H1 (cell line): Measurements from ENCODE around the gene CCDC92B. TPM values are rescaled to one million over a fixed set of nuclear protein-coding genes. Genes with fewer than 3 reads are reported as not detected.

Experiments
- CTCF ChIA-PET: fragments of 300-600 bp; sonication (Branson Sonifier 250); formaldehyde crosslinking; loops from one replicate; lab custom pipeline; 2021; ENCODE audit not compliant: partially characterized antibody; lab: Charles Lee
- POLR2A ChIA-PET: fragments of 300-600 bp; sonication (Branson Sonifier 250); formaldehyde crosslinking; loops from one replicate; lab custom pipeline; 2021; ENCODE audit warnings: inconsistent platforms; ENCODE audit not compliant: partially characterized antibody; lab: Charles Lee
- DNase-seq, 2 experiments: peaks; one replicate each; pipeline versions ENCODE4 v3.0.0 to v3.0.0-alpha.2; 2010 to 2022; ENCODE audit warnings: low spot score in 2 of 2, low read depth in 1 of 2, mixed read lengths in 1 of 2
- FAIRE-seq: peaks from 2 replicates; lab custom pipeline; 2011; peaks lifted over from hg19 to GRCh38; lab: Jason Lieb, UNC
- H2AFZ ChIP-seq: 2 replicates; pipeline ENCODE4 v1.8.1; 2012; ENCODE audit warnings: low read length, inconsistent platforms
- H2AK5ac ChIP-seq: 2 replicates; pipeline ENCODE4 v1.6.1; 2013; ENCODE audit warnings: low read depth, low read length
- H2BK120ac ChIP-seq: replicated peaks from 2 replicates; pipeline ENCODE3; 2013; ENCODE audit warnings: low read depth, low read length, inconsistent platforms
- H2BK12ac ChIP-seq: 2 replicates; pipeline ENCODE4 v1.6.1; 2013; ENCODE audit warnings: low read depth, low read length
- H2BK15ac ChIP-seq: 2 replicates; pipeline ENCODE4 v1.6.1; 2013; ENCODE audit warnings: low read length
- H2BK20ac ChIP-seq: 2 replicates; pipeline ENCODE4 v1.6.1; 2013; ENCODE audit warnings: low read length
- H2BK5ac ChIP-seq: 2 replicates; pipeline ENCODE4 v1.6.1; 2013; ENCODE audit warnings: low read depth, low read length
- H3K14ac ChIP-seq: 2 replicates; pipeline ENCODE4 v1.6.1; 2013; ENCODE audit warnings: inconsistent platforms; ENCODE audit not compliant: insufficient read length
- H3K18ac ChIP-seq: 2 replicates; pipeline ENCODE4 v1.6.1; 2013; ENCODE audit warnings: low read length; ENCODE audit errors: extremely low read depth
- H3K23ac ChIP-seq: 2 replicates; pipeline ENCODE4 v1.6.1; 2013; ENCODE audit warnings: inconsistent platforms; ENCODE audit not compliant: insufficient read length
- H3K23me2 ChIP-seq: 2 replicates; pipeline ENCODE4 v1.6.1; 2013; ENCODE audit warnings: low read depth, low read length
- H3K27ac ChIP-seq: 2 replicates; pipeline ENCODE4 v1.6.1; 2011; ENCODE audit warnings: low read depth, low read length, inconsistent platforms
- H3K27me3 ChIP-seq, 4 experiments: replicated peaks in 1 of 4; 1 replicate in 1 of 4; 2 replicates in 3 of 4; pipeline versions ENCODE4 v1.6.1 to v1.8.1; 2011 to 2013; ENCODE audit warnings: low read length in 3 of 4, mild to moderate bottlenecking in 3 of 4, inconsistent platforms in 2 of 4, mixed read lengths in 2 of 4, moderate library complexity in 1 of 4; ENCODE audit not compliant: control insufficient read depth in 3 of 4, insufficient read depth in 3 of 4; ENCODE audit errors: extremely low read depth in 1 of 4
- H3K36me3 ChIP-seq, 4 experiments: 2 replicates each; pipeline versions ENCODE4 v1.6.1 to v1.8.1; 2011 to 2013; ENCODE audit warnings: mild to moderate bottlenecking in 4 of 4, low read length in 3 of 4, moderate library complexity in 2 of 4, control low read depth in 1 of 4, inconsistent platforms in 1 of 4; ENCODE audit not compliant: insufficient read depth in 4 of 4, control insufficient read depth in 2 of 4
- H3K4ac ChIP-seq: replicated peaks from 2 replicates; pipeline ENCODE3; 2013; ENCODE audit warnings: low read length, low read depth, mixed read lengths, inconsistent platforms; ENCODE audit not compliant: insufficient read length
- H3K4me1 ChIP-seq, 4 experiments: replicated peaks in 1 of 4; 1 replicate in 1 of 4; 2 replicates in 3 of 4; pipeline versions ENCODE4 v1.6.1 to v1.8.1; 2011 to 2013; ENCODE audit warnings: low read length in 3 of 4, inconsistent platforms in 2 of 4, mixed read lengths in 1 of 4; ENCODE audit not compliant: insufficient read depth in 4 of 4, control insufficient read depth in 3 of 4
- H3K4me2 ChIP-seq, 2 experiments: 2 replicates each; pipeline versions ENCODE4 v1.6.1 to v1.8.1; 2011 to 2013; ENCODE audit warnings: low read depth in 2 of 2, low read length in 2 of 2, control low read depth in 1 of 2, inconsistent platforms in 1 of 2, mild to moderate bottlenecking in 1 of 2; ENCODE audit not compliant: insufficient read depth in 1 of 2
- H3K4me3 ChIP-seq, 4 experiments: fragments of 200-600, 300-600 bp in 1 of 4; sonication (generic), shearing (Covaris generic), sonication (Bioruptor Twin) in 1 of 4; 2 replicates each; pipeline versions ENCODE4 v1.5.1 to v1.8.1; 2011 to 2016; ENCODE audit warnings: low read length in 4 of 4, low read depth in 3 of 4, control low read depth in 2 of 4, inconsistent platforms in 2 of 4, mild to moderate bottlenecking in 2 of 4, mixed read lengths in 1 of 4, moderate library complexity in 1 of 4; ENCODE audit not compliant: insufficient read depth in 2 of 4; ENCODE audit errors: extremely low read depth in 1 of 4
- H3K56ac ChIP-seq: replicated peaks from 2 replicates; pipeline ENCODE3; 2013; ENCODE audit warnings: low read depth, mild to moderate bottlenecking, mixed read lengths, low read length, inconsistent platforms; ENCODE audit not compliant: insufficient read length
- H3K79me1 ChIP-seq: 2 replicates; pipeline ENCODE4 v1.6.1; 2013; ENCODE audit warnings: low read depth, low read length, control low read depth
- H3K79me2 ChIP-seq, 2 experiments: 2 replicates each; pipeline versions ENCODE4 v1.6.1 to v1.8.1; 2012 to 2013; ENCODE audit warnings: low read length in 2 of 2, mild to moderate bottlenecking in 2 of 2, inconsistent platforms in 1 of 2; ENCODE audit not compliant: insufficient read depth in 2 of 2, control insufficient read depth in 1 of 2
- H3K9ac ChIP-seq, 4 experiments: replicated peaks in 1 of 4; 1 replicate in 1 of 4; 2 replicates in 3 of 4; pipeline versions ENCODE4 v1.6.1 to v1.8.1; 2011 to 2013; ENCODE audit warnings: low read depth in 3 of 4, low read length in 3 of 4, control low read depth in 2 of 4, mild to moderate bottlenecking in 2 of 4, moderate library complexity in 2 of 4, inconsistent platforms in 1 of 4; ENCODE audit errors: extremely low read depth in 1 of 4
- H3K9me3 ChIP-seq, 2 experiments: 2 replicates each; pipeline versions ENCODE4 v1.6.1 to v1.8.1; 2012 to 2013; ENCODE audit warnings: mild to moderate bottlenecking in 2 of 2, moderate library complexity in 2 of 2, control low read depth in 1 of 2, inconsistent platforms in 1 of 2, low read depth in 1 of 2, low read length in 1 of 2, mixed read lengths in 1 of 2; ENCODE audit not compliant: insufficient read depth in 2 of 2
- H4K20me1 ChIP-seq, 2 experiments: replicated peaks in 1 of 2; 2 replicates each; pipeline versions ENCODE3 to v1.8.1; 2011 to 2013; ENCODE audit warnings: inconsistent platforms in 2 of 2, low read length in 2 of 2, mild to moderate bottlenecking in 1 of 2; ENCODE audit not compliant: insufficient read depth in 2 of 2, control insufficient read depth in 1 of 2
- H4K5ac ChIP-seq: 2 replicates; pipeline ENCODE4 v1.6.1; 2013; ENCODE audit warnings: low read length, low read depth, mixed read lengths, inconsistent platforms; ENCODE audit not compliant: insufficient read length
- H4K8ac ChIP-seq: 2 replicates; pipeline ENCODE4 v1.8.0; 2013; ENCODE audit warnings: mild to moderate bottlenecking, moderate library complexity, low read length, inconsistent platforms; ENCODE audit not compliant: insufficient read depth; ENCODE audit errors: extremely low read depth
- H4K91ac ChIP-seq: replicated peaks from 2 replicates; pipeline ENCODE3; 2013; ENCODE audit warnings: low read length, mixed read lengths, inconsistent platforms; ENCODE audit not compliant: insufficient read length
- POLR2A ChIP-seq, 2 experiments: IDR thresholded peaks; 1 replicate in 1 of 2; 2 replicates in 1 of 2; pipeline ENCODE4 v1.6.1; 2011; ENCODE audit warnings: low read depth in 2 of 2, low read length in 2 of 2, mild to moderate bottlenecking in 2 of 2; ENCODE audit errors: control extremely low read depth in 1 of 2
- SP2 ChIP-seq: IDR thresholded peaks from 2 replicates; pipeline ENCODE4 v1.6.1; 2012; ENCODE audit warnings: mild to moderate bottlenecking, low read length, inconsistent platforms
- WGBS, 2 experiments: shearing (Covaris generic) in 1 of 2; methylation state at CpG; one replicate each; pipeline versions ENCODE4 v1.1.6 to v1.1.7; 2013 to 2015; ENCODE audit warnings: low lambda C conversion rate in 2 of 2, mixed read lengths in 2 of 2, inconsistent platforms in 1 of 2, low coverage in 1 of 2, missing lambda C conversion rate in 1 of 2; ENCODE audit not compliant: insufficient replicate concordance in 2 of 2, insufficient coverage in 1 of 2, insufficient read length in 1 of 2; ENCODE audit errors: extremely low coverage in 1 of 2, missing lambda C conversion rate in 1 of 2; 5-methylcytosine and 5-hydroxymethylcytosine counted together
- polyA plus RNA-seq, 7 experiments: library from polyadenylated mRNA; depleted of rRNA in 3 of 7; stranded (reverse) in 5 of 7; unstranded in 2 of 7; fragments of >200 nt in 5 of 7; fragments of 200-250 nt in 2 of 7; gene quantifications; 1 replicate in 5 of 7; 2 replicates in 1 of 7; 4 replicates in 1 of 7; pipeline versions ENCODE4 v1.2.1 to v1.2.3, GENCODE V29; 2011 to 2013; ENCODE audit warnings: missing spikeins in 2 of 7, mixed read lengths in 2 of 7
- total RNA-seq: library from RNA; stranded (reverse); fragmentation: NEBNext Ultra II Directional; extraction: Animal tissue kit (Norgen Biotek cat#: 25700); gene quantifications from 2 replicates; pipeline ENCODE4 v1.2.1, GENCODE V29; 2021

The CCDC92B gene
- total and polyA plus RNA-seq, 2 of the 8 experiments (the other 6 are each of a cell fraction or from before 2014, with no cell fraction given) = 5.5 to 12.1 TPM

GRCh38 chr17:2706911-2707510 is 42.4 kb downstream of the CCDC92B start:
- Histone ChIP-seq H2BK15ac (no peak overlapping the region), H3K18ac (no peak overlapping the region), H3K36me3 (peaks cover 0 to 6% (median 1%) of the 10 kb centered on the region in 4 experiments; a peak in 3 of 8 replicates), H3K27me3 (peaks cover 0 to 9% (median 5%) of the 10 kb centered on the region in 4 experiments; a peak in 5 of 7 replicates), H3K4me3 (no peak overlapping the region), H3K4me2 (no peak overlapping the region), H3K14ac (no peak overlapping the region), H3K9me3 (no peaks in the 10 kb centered on the region), H2AFZ (no peak overlapping the region), H2BK12ac (no peak overlapping the region), H3K23me2 (peaks cover 7% of the 10 kb centered on the region; the same call in 1 of the 2 replicates), H3K4ac (no peak overlapping the region), H3K79me2 (peaks cover 21 to 60% of the 10 kb centered on the region in 2 experiments; a peak in 3 of 4 replicates), H2BK120ac (no peak overlapping the region), H4K20me1 (peaks cover 10 to 36% of the 10 kb centered on the region in 2 experiments), H2AK5ac (no peak overlapping the region), H2BK20ac (no peak overlapping the region), H3K23ac (no peak overlapping the region), H3K27ac (no peak overlapping the region), H4K91ac (no peak overlapping the region), H4K8ac (no peak overlapping the region), H4K5ac (no peak overlapping the region), H3K4me1 (peaks cover 4 to 29% (median 22%) of the 10 kb centered on the region in 4 experiments), H3K56ac (no peak overlapping the region), H3K79me1 (peaks cover 17% of the 10 kb centered on the region), H2BK5ac (no peak overlapping the region), H3K9ac (no peak overlapping the region)
- ChIA-PET POLR2A (interaction anchor here (0.6 to 2.2 kb wide), 8 partner anchors 10 to 176 kb away, joined by 3 to 6 read pairs (median 4); no protein-coding TSS in a partner anchor), CTCF (interaction anchor here (0.6 to 5.8 kb wide), 12 partner anchors 10 to 329 kb away, joined by 3 to 62 read pairs (median 4); no protein-coding TSS in a partner anchor)
- WGBS, 2 experiments = 87% methylated on average over 19 of the region's 21 CpGs; no CpG with 5 or more reads in 1 of the 2 experiments
- FAIRE-seq (no peak), DNase-seq (no peak)
- TF ChIP-seq POLR2A (IDR thresholded peaks at IDR 0.05; ENCODE audit: control extremely low read depth in 1 of 2, low read depth in 2 of 2, low read length in 2 of 2) (no peak), SP2 (no peak)
